GM12878 (cell line): ENCODE data around the gene RHPN2.
"Not testable (repeated sequence)": the region's sequence is repeated elsewhere in the genome, so short reads cannot be mapped to it uniquely, and the experiment has no call there.

Experiments
- CTCF ChIP-seq, 3 experiments: IDR thresholded peaks in 2 of 3; conservative IDR thresholded peaks in 1 of 3; 2 replicates each; pipeline ENCODE4 v1.5.1; 2011; ENCODE audit warnings: low read depth in 3 of 3, low read length in 3 of 3, mild to moderate bottlenecking in 3 of 3, control low read depth in 2 of 3, moderate library complexity in 2 of 3, inconsistent platforms in 1 of 3, mixed read lengths in 1 of 3; ENCODE audit not compliant: control insufficient read depth in 2 of 3, insufficient read depth in 1 of 3; ENCODE audit errors: extremely low read depth in 1 of 3
- NBN ChIP-seq: fragments of 450-650 bp; IDR thresholded peaks from 2 replicates; pipeline ENCODE4 v1.6.1; 2016
- POLR2A ChIP-seq: IDR thresholded peaks from 2 replicates; pipeline ENCODE4 v1.6.1; 2011; ENCODE audit warnings: low read depth, mild to moderate bottlenecking, low read length
- SMC3 ChIP-seq: IDR thresholded peaks from 2 replicates; pipeline ENCODE4 v1.6.1; 2011; ENCODE audit warnings: low read length, improper control_type of control experiment, borderline replicate concordance
- TAF1 ChIP-seq: IDR thresholded peaks from 2 replicates; pipeline ENCODE4 v1.6.1; 2011; ENCODE audit warnings: mild to moderate bottlenecking, low read depth, low read length, borderline replicate concordance
- ZBTB33 ChIP-seq: fragments of 450-650 bp; IDR thresholded peaks from 2 replicates; pipeline ENCODE4 v1.6.1; 2017; ENCODE audit warnings: mild to moderate bottlenecking

- not testable (repeated sequence) for TF ChIP-seq POLR2A; CTCF (IDR thresholded peaks at IDR 0.05 in 2 of 3, conservative IDR thresholded peaks at IDR 0.05 in 1 of 3; ENCODE audit: control insufficient read depth in 2 of 3, extremely low read depth in 1 of 3, insufficient read depth in 1 of 3, low read depth in 3 of 3, low read length in 3 of 3); ZBTB33; TAF1; NBN; SMC3
These were observed 67.6 kb downstream of the RHPN2 start for GRCh38 chr19:32997061-32997464.
